Fibroblast of mammary gland (primary cell): ENCODE data around the gene GSN.

Experiments used
- DNase-seq: peaks from one replicate; pipeline ENCODE4 v3.0.0-alpha.2; 2010; ENCODE audit warnings: low read depth
- H3K4me3 ChIP-seq: 2 replicates; pipeline ENCODE4 v1.5.1; 2011; ENCODE audit warnings: low read depth, mild to moderate bottlenecking, low read length, moderate library complexity; ENCODE audit not compliant: control insufficient read depth
- TF ChIP-seq, protein P1 (sequence below): conservative IDR thresholded peaks from 2 replicates; pipeline ENCODE4 v1.5.1; 2011; ENCODE audit warnings: low read depth, low read length, inconsistent platforms; ENCODE audit not compliant: control insufficient read depth, insufficient read depth

Gene GSN

DNA sequence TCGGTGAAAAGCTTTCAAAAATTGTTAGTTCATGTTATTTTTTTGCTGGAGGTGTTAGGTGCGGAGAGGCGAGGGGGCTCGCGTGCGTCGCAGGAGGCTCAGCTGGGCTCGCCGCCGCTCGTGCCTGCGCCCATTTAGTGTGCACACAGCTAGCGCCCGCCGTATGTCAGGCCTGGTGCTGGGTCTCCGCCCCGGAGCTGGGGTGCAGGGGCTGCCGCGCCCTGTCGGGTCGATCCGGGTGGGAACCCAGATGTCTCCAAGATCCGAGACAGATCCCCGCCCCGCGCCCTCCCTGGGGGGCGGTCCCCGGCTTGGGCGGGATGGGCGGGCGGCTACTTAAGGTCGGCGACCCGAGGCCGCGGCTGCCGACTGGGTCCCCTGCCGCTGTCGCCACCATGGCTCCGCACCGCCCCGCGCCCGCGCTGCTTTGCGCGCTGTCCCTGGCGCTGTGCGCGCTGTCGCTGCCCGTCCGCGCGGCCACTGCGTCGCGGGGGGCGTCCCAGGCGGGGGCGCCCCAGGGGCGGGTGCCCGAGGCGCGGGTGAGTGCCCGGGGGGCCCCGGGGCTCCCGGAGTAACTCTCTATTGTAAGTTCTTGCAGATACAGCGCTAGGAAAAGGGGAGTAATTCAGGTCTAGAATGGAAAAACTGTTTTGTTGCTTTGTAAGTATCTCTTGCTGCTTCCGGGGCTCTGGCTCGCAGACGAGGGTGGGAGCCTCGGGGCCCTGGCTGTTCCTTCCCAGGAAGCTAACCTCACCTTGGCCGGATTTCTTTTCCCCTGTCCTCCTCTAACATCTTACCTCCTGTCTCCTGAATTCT is 31.7 kb downstream of the GSN start:
- DNase-seq, result no peak
- TF ChIP-seq, protein P1, sequence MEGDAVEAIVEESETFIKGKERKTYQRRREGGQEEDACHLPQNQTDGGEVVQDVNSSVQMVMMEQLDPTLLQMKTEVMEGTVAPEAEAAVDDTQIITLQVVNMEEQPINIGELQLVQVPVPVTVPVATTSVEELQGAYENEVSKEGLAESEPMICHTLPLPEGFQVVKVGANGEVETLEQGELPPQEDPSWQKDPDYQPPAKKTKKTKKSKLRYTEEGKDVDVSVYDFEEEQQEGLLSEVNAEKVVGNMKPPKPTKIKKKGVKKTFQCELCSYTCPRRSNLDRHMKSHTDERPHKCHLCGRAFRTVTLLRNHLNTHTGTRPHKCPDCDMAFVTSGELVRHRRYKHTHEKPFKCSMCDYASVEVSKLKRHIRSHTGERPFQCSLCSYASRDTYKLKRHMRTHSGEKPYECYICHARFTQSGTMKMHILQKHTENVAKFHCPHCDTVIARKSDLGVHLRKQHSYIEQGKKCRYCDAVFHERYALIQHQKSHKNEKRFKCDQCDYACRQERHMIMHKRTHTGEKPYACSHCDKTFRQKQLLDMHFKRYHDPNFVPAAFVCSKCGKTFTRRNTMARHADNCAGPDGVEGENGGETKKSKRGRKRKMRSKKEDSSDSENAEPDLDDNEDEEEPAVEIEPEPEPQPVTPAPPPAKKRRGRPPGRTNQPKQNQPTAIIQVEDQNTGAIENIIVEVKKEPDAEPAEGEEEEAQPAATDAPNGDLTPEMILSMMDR, result no peak
- H3K4me3 ChIP-seq, result peak overlapping the region; percentile 46

DNA sequence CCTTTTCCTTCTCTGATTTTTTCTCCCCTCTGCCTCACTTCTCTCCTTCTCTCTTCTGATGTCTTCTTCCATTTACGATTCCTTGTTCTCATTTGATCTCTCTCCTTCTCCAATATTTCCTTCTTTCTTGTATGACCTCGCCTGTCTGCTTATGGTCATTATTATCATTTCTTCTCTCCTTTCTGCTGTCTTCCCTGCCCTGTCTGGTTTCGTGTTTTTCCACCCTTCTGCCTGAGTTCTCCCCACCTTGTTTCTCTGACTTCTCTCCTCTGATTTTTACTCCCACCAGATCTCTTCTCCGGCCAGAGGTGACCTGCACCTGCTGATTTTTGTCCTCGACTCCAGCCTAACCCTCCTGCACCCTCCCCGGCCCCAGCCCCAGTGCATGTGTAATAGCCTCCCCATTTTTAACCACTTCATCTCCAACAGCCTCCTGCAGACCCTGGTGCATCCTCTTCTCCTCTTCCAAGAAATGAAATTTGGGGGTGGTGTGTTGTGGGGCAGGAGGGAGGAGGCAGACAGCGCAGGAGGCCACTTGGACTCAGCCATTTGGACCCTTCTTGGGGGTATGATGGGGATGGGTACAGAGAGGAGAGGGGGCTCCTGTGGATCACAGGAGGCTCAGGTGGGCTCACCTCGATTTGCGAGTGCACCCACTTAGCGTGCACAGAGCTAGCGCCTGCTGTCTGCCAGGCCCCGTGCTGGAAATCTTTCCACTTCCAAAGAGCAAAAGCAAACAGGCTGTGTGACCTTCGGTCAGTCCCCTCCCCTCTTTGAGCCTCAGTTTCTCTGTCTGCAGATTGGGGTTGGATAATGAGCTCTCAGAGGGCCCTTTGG is 32.5 kb downstream of the GSN start:
- H3K4me3 ChIP-seq, result peak overlapping the region; percentile 35
- TF ChIP-seq, protein P1, result no peak
- DNase-seq, result no peak

DNA sequence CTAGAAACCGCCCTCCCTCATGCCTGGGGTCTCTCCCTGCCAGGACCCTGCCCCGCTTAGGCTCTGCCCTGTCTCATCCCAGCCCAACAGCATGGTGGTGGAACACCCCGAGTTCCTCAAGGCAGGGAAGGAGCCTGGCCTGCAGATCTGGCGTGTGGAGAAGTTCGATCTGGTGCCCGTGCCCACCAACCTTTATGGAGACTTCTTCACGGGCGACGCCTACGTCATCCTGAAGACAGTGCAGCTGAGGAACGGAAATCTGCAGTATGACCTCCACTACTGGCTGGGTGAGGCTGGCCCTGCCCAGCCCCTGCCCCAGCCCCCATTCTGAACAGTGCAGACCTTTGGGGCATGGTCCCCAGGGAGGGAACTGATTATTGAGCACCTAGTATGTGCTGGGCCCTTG is 33.9 kb downstream of the GSN start:
- no peak for DNase-seq
- no peak overlapping the region for H3K4me3 ChIP-seq
- TF ChIP-seq, protein P1, result no peak

DNA sequence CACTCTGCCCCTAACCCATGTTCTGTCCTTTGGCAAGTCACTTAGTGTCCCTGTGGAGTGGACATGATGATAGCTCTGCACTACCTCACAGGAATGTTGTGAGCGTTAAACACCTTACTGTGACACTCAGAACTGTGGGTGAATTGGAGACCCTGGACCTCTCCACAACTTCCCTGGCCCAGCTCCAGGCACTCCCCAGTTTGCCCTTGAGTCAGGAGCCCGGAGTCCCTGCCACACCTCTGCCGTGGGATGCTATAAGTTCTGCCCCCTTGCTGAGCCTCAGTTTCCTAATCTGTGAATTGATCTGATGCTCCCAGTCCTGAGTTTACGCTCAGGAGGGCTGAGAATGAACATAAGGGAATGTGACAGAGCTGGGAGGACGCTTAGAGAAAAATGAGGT is 34.4 kb downstream of the GSN start:
- no peak overlapping the region for H3K4me3 ChIP-seq
- TF ChIP-seq, protein P1, result no peak
- no peak for DNase-seq

DNA sequence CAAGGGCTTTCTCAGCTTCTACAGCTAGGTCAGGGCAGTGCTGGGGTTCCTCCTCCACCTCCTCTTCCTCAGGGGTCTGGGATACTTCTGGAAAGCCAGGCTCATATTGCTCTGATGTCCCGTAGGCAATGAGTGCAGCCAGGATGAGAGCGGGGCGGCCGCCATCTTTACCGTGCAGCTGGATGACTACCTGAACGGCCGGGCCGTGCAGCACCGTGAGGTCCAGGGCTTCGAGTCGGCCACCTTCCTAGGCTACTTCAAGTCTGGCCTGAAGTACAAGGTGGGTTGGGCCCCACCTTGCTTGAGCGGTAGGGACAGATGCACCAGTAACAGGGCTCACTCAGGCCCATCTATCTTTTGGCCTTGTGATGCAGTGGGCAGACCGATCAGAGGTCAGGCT is 34.8 kb downstream of the GSN start:
- no peak overlapping the region for H3K4me3 ChIP-seq
- DNase-seq, result no peak
- TF ChIP-seq, protein P1, result no peak

DNA sequence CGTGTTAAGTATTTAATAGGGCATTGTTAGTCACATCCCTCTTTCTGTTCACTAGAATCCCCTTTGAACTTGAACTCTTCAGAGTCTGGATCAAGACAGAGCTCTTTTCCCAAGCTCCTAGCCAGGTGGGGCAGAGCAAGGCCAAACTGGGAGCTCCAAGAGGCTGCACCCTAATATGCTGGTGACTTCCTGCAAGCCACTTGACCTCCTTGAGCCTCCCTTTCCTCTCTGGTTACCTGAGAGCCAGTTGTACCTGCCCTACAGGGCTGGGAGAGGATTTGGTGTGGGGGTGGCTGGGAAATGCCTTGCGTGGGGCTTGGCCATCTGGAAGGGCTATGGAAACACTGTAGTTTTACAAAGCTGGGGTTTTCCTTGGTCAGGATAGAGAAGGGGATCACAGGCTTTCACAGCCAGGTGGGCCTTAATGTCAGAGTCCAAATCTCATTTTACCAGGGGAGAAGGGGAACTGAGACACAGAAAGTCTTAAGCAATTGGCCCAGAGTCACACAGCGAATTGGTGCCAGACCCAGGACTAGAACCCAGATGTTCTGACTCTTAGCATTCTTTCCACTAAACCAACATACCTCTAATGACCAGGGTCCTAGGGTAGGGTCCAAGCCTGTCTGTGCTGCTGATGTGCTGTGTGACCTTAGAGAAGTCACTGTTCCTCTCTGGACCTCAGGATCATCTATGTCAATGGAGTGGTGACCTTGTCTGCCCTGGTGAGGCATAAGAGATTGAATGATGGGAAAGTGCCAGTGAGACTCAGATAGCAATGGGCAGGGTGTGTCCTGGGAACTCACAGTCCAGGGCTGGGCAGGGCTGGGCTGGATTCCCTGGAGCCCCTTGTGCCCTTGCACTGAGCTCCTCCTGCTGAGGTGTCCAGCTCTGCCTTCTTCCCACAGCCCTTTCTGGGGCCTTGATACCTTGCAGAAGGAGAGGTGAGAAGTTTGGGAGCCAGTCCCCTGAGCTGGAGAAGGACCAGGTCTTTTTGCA is 35.8 kb downstream of the GSN start:
- TF ChIP-seq, protein P1, result no peak
- no peak for DNase-seq
- H3K4me3 ChIP-seq, result no peak overlapping the region
